ENCODE results near the gene PCED1B. TPM values are rescaled to one million over a fixed set of nuclear protein-coding genes. Genes with fewer than 3 reads are reported as not detected.

Gene PCED1B
- total RNA-seq, 1 donor from 2014 or later, result 0.55 TPM

GRCh38 chr12:47225356-47225755 lies 145.9 kb downstream of the PCED1B start:
- H3K4me3 ChIP-seq, result no peak overlapping the region
- no peak overlapping the region for H3K27ac ChIP-seq (replicated peaks)
- no peak for TF ChIP-seq CTCF (IDR thresholded peaks at IDR 0.05; ENCODE audit: borderline replicate concordance)
- no peaks in the 10 kb centered on the region for H3K9me3 ChIP-seq (replicated peaks)
- DNase-seq, result no peak
- no peaks in the 10 kb centered on the region for H3K36me3 ChIP-seq
- H3K27me3 ChIP-seq (ENCODE audit: low read depth), result no peaks in the 10 kb centered on the region
- H3K4me1 ChIP-seq, result peaks cover 19% of the 10 kb centered on the region
- intact Hi-C loops (cut with micrococcal nuclease), result no loop called here

GRCh38 chr12:47226199-47226598 lies 146.8 kb downstream of the PCED1B start:
- Histone ChIP-seq H3K27me3 (ENCODE audit: low read depth) (no peaks in the 10 kb centered on the region), H3K4me3 (no peak overlapping the region), H3K9me3 (replicated peaks) (no peaks in the 10 kb centered on the region), H3K36me3 (no peaks in the 10 kb centered on the region), H3K4me1 (peaks cover 19% of the 10 kb centered on the region), H3K27ac (replicated peaks) (no peak overlapping the region)
- intact Hi-C loops (cut with micrococcal nuclease), result no loop called here
- TF ChIP-seq CTCF (IDR thresholded peaks at IDR 0.05; ENCODE audit: borderline replicate concordance), result no peak
- DNase-seq, result no peak

GRCh38 chr12:47228802-47229201 lies 149.4 kb downstream of the PCED1B start:
- TF ChIP-seq CTCF (IDR thresholded peaks at IDR 0.05; ENCODE audit: borderline replicate concordance), result no peak
- no peak overlapping the region for H3K27ac ChIP-seq (replicated peaks)
- DNase-seq, result no peak
- H3K4me3 ChIP-seq, result no peak overlapping the region
- intact Hi-C loops (cut with micrococcal nuclease), result no loop called here
- H3K4me1 ChIP-seq, result peaks cover 6% of the 10 kb centered on the region
- no peaks in the 10 kb centered on the region for H3K27me3 ChIP-seq (ENCODE audit: low read depth)
- H3K9me3 ChIP-seq (replicated peaks), result no peaks in the 10 kb centered on the region
- no peaks in the 10 kb centered on the region for H3K36me3 ChIP-seq

- Histone ChIP-seq H3K4me1 (no peaks in the 10 kb centered on the region), H3K27ac (replicated peaks) (no peak overlapping the region), H3K36me3 (no peaks in the 10 kb centered on the region), H3K9me3 (replicated peaks) (no peaks in the 10 kb centered on the region), H3K27me3 (ENCODE audit: low read depth) (no peaks in the 10 kb centered on the region), H3K4me3 (no peak overlapping the region)
- TF ChIP-seq CTCF (IDR thresholded peaks at IDR 0.05; ENCODE audit: borderline replicate concordance), result no peak
- intact Hi-C loops (cut with micrococcal nuclease), result no loop called here
- no peak for DNase-seq
These were observed 152.0 kb downstream of the PCED1B start for GRCh38 chr12:47231456-47231855.

- no peak for DNase-seq
- intact Hi-C loops (cut with micrococcal nuclease), result no loop called here
- H3K27me3 ChIP-seq (ENCODE audit: low read depth), result no peaks in the 10 kb centered on the region
- no peak overlapping the region for H3K27ac ChIP-seq (replicated peaks)
- no peaks in the 10 kb centered on the region for H3K36me3 ChIP-seq
- peaks cover 3% of the 10 kb centered on the region for H3K4me1 ChIP-seq
- H3K9me3 ChIP-seq (replicated peaks), result no peaks in the 10 kb centered on the region
- TF ChIP-seq CTCF (IDR thresholded peaks at IDR 0.05; ENCODE audit: borderline replicate concordance), result no peak
- H3K4me3 ChIP-seq, result no peak overlapping the region
These were observed 155.2 kb downstream of the PCED1B start for GRCh38 chr12:47234576-47235141.

Measured in left ventricle myocardium inferior (tissue), 1 donor.